NCI-H2171 treated with DMSO at 0.1 percent for 48 hours (cell line): ENCODE results near the gene PSMA5.
"Not testable (repeated sequence)": the region's sequence is repeated elsewhere in the genome, so short reads cannot be mapped to it uniquely, and the experiment has no call there.

Source experiments
- DNase-seq: peaks from one replicate; lab custom pipeline; 2025; lab: John Stamatoyannopoulos, UW

The PSMA5 gene

GRCh38 chr1:109426281-109427170 is at the start of gene PSMA5:
Gene PSMA5 (minus strand): TSS chr1:109426448. CDS start chr1:109426330, 118 bp downstream.
- DNase-seq, result peak; percentile 99

GRCh38 chr1:109475261-109475660 is 49.0 kb upstream of the PSMA5 start:
- no peak for DNase-seq

- DNase-seq, result no peak
Observed at GRCh38 chr1:109474697-109475096, 48.4 kb upstream of the PSMA5 start.

GRCh38 chr1:109473284-109474057 is 47.2 kb upstream of the PSMA5 start:
- not testable (repeated sequence) for DNase-seq

- DNase-seq, result no peak
Observed at GRCh38 chr1:109472779-109473178, 46.5 kb upstream of the PSMA5 start.

- DNase-seq, result no peak
Observed at GRCh38 chr1:109470245-109470644, 44.0 kb upstream of the PSMA5 start.

- no peak for DNase-seq
Observed at GRCh38 chr1:109468903-109469302, 42.7 kb upstream of the PSMA5 start.

- DNase-seq, result no peak
Observed at GRCh38 chr1:109468061-109468460, 41.8 kb upstream of the PSMA5 start.

- no peak for DNase-seq
Observed at GRCh38 chr1:109467301-109467777, 41.1 kb upstream of the PSMA5 start.

GRCh38 chr1:109466452-109467300 is 40.4 kb upstream of the PSMA5 start, which contains the start of gene SYPL2:
Gene SYPL2 (plus strand): TSS chr1:109466546. CDS start chr1:109466844, 298 bp downstream.
- DNase-seq, result no peak

GRCh38 chr1:109466125-109466451 is 39.8 kb upstream of the PSMA5 start:
- no peak for DNase-seq

- DNase-seq, result no peak
Observed at GRCh38 chr1:109457819-109458218, 31.6 kb upstream of the PSMA5 start.

GRCh38 chr1:109454497-109455133 is 28.4 kb upstream of the PSMA5 start:
- DNase-seq, result no peak

GRCh38 chr1:109447524-109447923 is 21.3 kb upstream of the PSMA5 start:
- DNase-seq, result no peak

GRCh38 chr1:109445949-109446695 is 19.9 kb upstream of the PSMA5 start:
- DNase-seq, result not testable (repeated sequence)

- DNase-seq, result no peak
Observed at GRCh38 chr1:109444346-109444745, 18.1 kb upstream of the PSMA5 start.

- DNase-seq, result no peak
Observed at GRCh38 chr1:109443476-109443875, 17.2 kb upstream of the PSMA5 start.

GRCh38 chr1:109441069-109441468 is 14.8 kb upstream of the PSMA5 start:
- no peak for DNase-seq

GRCh38 chr1:109438798-109439297 is 12.6 kb upstream of the PSMA5 start:
- DNase-seq, result no peak

GRCh38 chr1:109434484-109434883 is 8.2 kb upstream of the PSMA5 start:
- DNase-seq, result no peak

- DNase-seq, result no peak
Observed at GRCh38 chr1:109433322-109433721, 7.1 kb upstream of the PSMA5 start.
